Sigmoid colon (tissue), 4 donors: ENCODE measurements around the gene MYO3A.

Experiments used
- EP300 ChIP-seq, 4 donors: sonication (generic); formaldehyde crosslinking; IDR thresholded peaks; one replicate each; pipeline ENCODE4 v1.6.1; 2017; ENCODE audit warnings: antibody characterized with exemption in 4 of 4
- POLR2A ChIP-seq, 2 donors: fragments of 450-650 bp; IDR thresholded peaks; one replicate each; pipeline ENCODE4 v1.6.1; 2016; ENCODE audit warnings: antibody characterized with exemption in 2 of 2, mild to moderate bottlenecking in 2 of 2, moderate library complexity in 2 of 2
- TF ChIP-seq, protein P1 (sequence below), 4 experiments: fragments of 450-650 bp in 3 of 4; fragments of 200-600 bp in 1 of 4; IDR thresholded peaks; one replicate each; pipeline ENCODE4 v1.5.1; 2016 to 2019; ENCODE audit warnings: antibody characterized with exemption in 4 of 4, mild to moderate bottlenecking in 3 of 4, moderate library complexity in 2 of 4

DNA sequence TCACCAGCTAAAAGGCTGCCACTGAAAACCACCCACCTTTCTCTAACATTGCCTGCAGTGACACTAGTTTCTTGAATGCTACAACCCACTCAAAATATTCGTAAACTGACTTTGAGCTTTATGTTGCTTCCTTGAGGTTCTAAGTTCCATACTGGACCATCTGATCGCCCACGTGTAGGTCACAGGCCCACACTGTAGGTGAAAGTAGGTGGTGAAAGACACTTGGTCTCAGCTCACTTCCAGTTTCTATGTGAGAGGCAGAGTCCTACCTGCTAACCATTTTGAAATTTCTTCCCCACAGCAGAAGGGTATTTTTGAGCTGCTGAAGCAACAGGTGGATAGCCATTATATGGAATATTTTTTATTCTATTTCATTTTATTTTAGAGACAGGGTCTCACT, 97.3 kb downstream of the MYO3A start:
- TF ChIP-seq, protein P1, sequence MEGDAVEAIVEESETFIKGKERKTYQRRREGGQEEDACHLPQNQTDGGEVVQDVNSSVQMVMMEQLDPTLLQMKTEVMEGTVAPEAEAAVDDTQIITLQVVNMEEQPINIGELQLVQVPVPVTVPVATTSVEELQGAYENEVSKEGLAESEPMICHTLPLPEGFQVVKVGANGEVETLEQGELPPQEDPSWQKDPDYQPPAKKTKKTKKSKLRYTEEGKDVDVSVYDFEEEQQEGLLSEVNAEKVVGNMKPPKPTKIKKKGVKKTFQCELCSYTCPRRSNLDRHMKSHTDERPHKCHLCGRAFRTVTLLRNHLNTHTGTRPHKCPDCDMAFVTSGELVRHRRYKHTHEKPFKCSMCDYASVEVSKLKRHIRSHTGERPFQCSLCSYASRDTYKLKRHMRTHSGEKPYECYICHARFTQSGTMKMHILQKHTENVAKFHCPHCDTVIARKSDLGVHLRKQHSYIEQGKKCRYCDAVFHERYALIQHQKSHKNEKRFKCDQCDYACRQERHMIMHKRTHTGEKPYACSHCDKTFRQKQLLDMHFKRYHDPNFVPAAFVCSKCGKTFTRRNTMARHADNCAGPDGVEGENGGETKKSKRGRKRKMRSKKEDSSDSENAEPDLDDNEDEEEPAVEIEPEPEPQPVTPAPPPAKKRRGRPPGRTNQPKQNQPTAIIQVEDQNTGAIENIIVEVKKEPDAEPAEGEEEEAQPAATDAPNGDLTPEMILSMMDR (IDR thresholded peaks at IDR 0.05) = no peak
- no peak for TF ChIP-seq POLR2A (IDR thresholded peaks at IDR 0.05)
- TF ChIP-seq EP300 (IDR thresholded peaks at IDR 0.05) = no peak
